ENCODE measurements around the gene APOL1. TPM values are rescaled to one million over a fixed set of nuclear protein-coding genes. Genes with fewer than 3 reads are reported as not detected.

Gene APOL1
- total and polyA plus RNA-seq, 2 of the 13 experiments (the other 11 are each of a cell fraction or from before 2014, with no cell fraction given): 20.3 to 75.0 TPM

DNA sequence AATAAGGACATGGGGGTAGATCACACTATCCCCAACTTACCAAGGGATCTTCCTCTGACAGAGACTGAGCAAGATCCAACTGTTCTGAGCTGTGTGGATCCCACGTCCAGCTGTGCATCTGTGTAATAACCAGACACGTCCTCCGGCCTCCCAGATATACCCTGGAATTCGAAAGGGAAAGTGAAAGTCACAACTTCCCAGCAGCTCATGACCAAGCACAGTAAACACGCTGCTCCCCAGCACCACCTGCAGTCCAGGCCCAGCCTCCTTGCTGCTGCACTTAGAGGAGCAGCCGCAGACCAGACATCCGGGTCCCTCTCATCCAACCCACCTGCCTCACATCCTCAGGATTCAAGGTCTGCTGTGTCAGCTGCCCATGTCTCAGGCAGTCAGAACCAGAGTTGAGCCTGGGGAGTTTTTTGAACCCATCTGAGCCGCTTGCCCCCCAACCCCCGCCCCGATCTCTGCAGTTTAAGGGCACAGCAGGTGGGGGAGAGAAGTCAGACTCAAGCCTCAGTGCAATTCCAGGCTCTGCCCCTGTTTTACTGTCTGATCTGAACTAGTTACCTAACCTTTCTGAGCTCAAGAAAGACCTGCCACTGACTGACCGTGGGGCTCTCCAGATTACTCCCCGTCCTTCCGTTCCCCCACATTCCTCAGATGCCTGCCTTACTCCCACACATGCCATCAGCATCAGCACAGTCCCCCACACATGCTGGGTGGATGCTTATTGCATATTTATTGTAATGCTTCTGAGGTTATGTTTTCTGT, 13.3 kb upstream of the APOL1 start, which contains the start of gene APOL2 (continued):
- TF ChIP-seq ZNF558 (CRISPR knock-in tag; IDR thresholded peaks at IDR 0.05; ENCODE audit: borderline replicate concordance): no peak
- TF ChIP-seq ZNF296 (CRISPR knock-in tag; conservative IDR thresholded peaks at IDR 0.05): no peak
- peak; percentile 74 for TF ChIP-seq FOXP4 (CRISPR knock-in tag; IDR thresholded peaks at IDR 0.05)
- no peak for TF ChIP-seq ZNF136 (CRISPR knock-in tag; IDR thresholded peaks at IDR 0.05; ENCODE audit: low read depth)
- TF ChIP-seq NR2F6 (IDR thresholded peaks at IDR 0.05): no peak
- TF ChIP-seq NR2F6 (CRISPR knock-in tag; IDR thresholded peaks at IDR 0.05): peak; percentile 49; the same call in 1 of the 2 replicates
- TF ChIP-seq ZGPAT (CRISPR knock-in tag; IDR thresholded peaks at IDR 0.05): peak; percentile 68
- TF ChIP-seq ZNF878 (CRISPR knock-in tag; IDR thresholded peaks at IDR 0.05): no peak

GRCh38 chr22:36243986-36244385, 8.9 kb upstream of the APOL1 start:
- Histone ChIP-seq H3K9me3 (ENCODE audit: low read length) (no peaks in the 10 kb centered on the region), H3K36me3 (replicated peaks in 1 of 2; ENCODE audit: control insufficient read depth in 1 of 2, insufficient read depth in 2 of 2, low read length in 2 of 2) (no peaks in the 10 kb centered on the region), H3K79me2 (ENCODE audit: insufficient read depth, low read length) (peaks cover 4% of the 10 kb centered on the region), H4K20me1 (ENCODE audit: insufficient read depth, low read length) (no peaks in the 10 kb centered on the region), H3K4me1 (ENCODE audit: insufficient read depth, low read length) (peaks cover 43% of the 10 kb centered on the region), H3K27ac (ENCODE audit: extremely low read length, insufficient read depth, low read length) (no peak overlapping the region), H3K27me3 (ENCODE audit: control insufficient read depth in 1 of 2, insufficient read depth in 2 of 2, low read length in 2 of 2) (no peaks in the 10 kb centered on the region; a peak in 1 of 5 replicates), H3K4me2 (ENCODE audit: low read depth, low read length) (no peak overlapping the region), H2AFZ (ENCODE audit: low read length) (no peak overlapping the region), H3K9ac (ENCODE audit: insufficient read depth, low read depth, low read length) (no peak overlapping the region), H3K4me3 (replicated peaks in 1 of 3; ENCODE audit: insufficient read depth in 1 of 3, low read depth in 2 of 3, low read length in 3 of 3) (no peak overlapping the region)
- POLR2A ChIA-PET: no interaction called here
- no TSS peak for BruUV-seq (replicated peaks)
- TF ChIP-seq HOXD1 (CRISPR knock-in tag; IDR thresholded peaks at IDR 0.05) (no peak), KLF15 (CRISPR knock-in tag; IDR thresholded peaks at IDR 0.05; ENCODE audit: borderline replicate concordance) (no peak), ZNF446 (CRISPR knock-in tag; IDR thresholded peaks at IDR 0.05) (no peak), MTERF4 (CRISPR knock-in tag; IDR thresholded peaks at IDR 0.05) (no peak), TSC22D2 (CRISPR knock-in tag; IDR thresholded peaks at IDR 0.05; ENCODE audit: borderline replicate concordance) (no peak)
- WGBS (ENCODE audit: low lambda C conversion rate): 100% methylated on average over 2 of the region's 5 CpGs
- in situ Hi-C loops (cut with HindIII; ENCODE audit: extremely low pct_ligation_motif_present, low pct_unique_long_range_greater_than_20kb): no loop called here
- FAIRE-seq (no peak), ATAC-seq (no peak), DNase-seq (ENCODE audit: low spot score) (no peak)
- CTCF ChIA-PET (ENCODE audit: low intra/inter-chr PET ratio, low total read pairs): no interaction called here
- intact Hi-C loops (cut with micrococcal nuclease; ENCODE audit: unreplicated experiment): no loop called here
